RCC 7860 (cell line): Measurements from ENCODE around the gene COQ8B.

ENCODE experiments used
- DNase-seq: peaks from one replicate; pipeline ENCODE4 v3.0.0-alpha.2; 2015; ENCODE audit warnings: low spot score
- FAIRE-seq: peaks from 2 replicates; lab custom pipeline; 2012; peaks lifted over from hg19 to GRCh38; lab: Jason Lieb, UNC

COQ8B gene

DNA sequence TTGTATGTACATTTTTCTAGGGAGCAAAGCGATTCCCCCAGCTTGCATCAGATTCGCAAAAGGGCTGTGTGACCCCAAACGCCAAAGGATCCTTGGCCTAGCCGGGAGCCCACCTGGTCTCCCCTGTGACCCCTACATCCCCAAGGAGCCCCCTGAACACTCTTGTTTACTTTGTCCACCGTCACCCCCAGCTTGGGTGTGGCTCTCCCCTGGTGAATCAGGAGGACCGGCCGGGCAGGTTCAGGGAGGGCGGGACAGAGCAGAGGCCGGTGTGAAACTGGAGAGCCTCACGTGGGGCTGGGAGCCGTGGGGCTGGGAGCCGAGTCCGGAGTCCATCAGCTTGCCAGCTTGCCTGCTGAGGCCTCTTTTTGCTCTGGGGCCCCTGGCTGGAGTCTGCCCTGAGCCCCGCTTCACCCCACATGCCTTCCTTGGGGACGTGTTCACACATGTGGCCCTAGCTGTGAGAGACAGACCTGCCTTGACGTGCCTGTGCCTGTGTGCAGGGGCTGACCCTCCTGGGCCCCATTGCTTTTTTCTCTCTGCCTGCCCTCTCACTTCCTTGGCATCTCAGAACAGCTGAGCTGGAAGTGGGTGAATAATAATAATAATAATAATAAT lies 2.2 kb upstream of the COQ8B start:
- FAIRE-seq: no peak
- DNase-seq: peak; percentile 3

DNA sequence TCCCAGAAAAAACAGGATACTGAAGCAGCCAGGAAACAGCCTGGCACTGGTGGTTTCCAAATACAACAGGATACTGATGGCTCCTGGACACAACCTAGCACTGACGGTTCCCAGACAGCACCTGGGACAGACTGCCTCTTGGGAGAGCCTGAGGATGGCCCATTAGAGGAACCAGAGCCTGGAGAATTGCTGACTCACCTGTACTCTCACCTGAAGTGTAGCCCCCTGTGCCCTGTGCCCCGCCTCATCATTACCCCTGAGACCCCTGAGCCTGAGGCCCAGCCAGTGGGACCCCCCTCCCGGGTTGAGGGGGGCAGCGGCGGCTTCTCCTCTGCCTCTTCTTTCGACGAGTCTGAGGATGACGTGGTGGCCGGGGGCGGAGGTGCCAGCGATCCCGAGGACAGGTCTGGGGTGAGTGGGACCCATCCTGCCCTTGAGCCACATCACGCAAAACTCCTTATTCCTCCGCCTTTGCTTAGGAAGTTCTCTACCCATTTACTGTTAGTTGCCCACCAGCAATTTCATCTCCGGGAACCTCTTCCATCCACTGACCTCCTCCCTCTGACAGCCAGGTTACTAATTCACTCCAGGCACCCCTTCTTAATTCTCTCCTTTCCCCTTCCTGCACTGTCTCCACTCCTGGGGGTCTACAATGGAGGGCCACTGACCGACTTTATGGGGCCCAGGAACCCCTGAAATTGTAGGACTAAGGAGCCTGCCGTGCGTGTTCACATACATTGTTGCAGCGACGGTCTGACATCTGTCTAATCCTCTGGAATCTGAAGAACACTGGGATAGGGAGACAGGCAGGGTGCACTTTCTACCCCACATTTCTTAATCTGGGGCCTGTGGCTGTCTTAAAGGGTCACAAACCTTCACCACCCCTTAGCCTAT lies 1.4 kb upstream of the COQ8B start:
- peak; percentile 5 for DNase-seq
- FAIRE-seq: no peak

DNA sequence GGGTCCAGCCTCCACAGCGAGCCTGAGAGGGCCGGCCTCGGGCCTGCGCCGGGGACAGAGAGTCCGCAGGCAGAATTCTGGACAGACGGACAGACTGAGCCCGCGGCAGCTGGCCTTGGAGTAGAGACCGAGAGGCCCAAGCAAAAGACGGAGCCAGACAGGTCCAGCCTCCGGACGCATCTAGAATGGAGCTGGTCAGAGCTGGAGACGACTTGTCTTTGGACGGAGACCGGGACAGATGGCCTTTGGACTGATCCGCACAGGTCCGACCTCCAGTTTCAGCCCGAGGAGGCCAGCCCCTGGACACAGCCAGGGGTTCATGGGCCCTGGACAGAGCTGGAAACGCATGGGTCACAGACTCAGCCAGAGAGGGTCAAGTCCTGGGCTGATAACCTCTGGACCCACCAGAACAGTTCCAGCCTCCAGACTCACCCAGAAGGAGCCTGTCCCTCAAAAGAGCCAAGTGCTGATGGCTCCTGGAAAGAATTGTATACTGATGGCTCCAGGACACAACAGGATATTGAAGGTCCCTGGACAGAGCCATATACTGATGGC lies 716 bp upstream of the COQ8B start:
- FAIRE-seq: no peak

DNA sequence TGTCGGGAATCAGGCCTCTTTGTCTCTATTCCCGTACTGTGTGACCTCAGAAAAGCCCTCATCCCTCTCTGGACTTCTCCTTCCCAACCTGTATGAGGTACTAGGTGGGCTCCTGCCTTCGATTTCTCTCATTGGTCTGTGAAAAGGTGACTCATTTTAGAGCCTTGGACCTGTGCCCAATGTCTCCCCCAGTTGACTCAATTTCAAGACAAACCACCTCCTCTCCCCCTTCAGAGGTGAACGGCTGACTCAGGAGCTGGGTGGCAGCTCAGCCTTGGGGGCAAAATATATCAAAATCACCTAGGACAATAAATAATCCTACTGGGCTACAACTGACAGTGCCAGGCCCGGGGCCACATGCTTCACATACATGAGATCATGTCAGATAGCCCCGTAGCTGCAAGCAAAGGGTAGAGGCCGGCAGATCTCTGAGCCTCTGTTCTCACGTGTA lies 630 bp downstream of the COQ8B start:
- FAIRE-seq (no peak), DNase-seq (peak; percentile 92)

More for the DNA sequence above, 716 bp upstream of the COQ8B start:
- no peak for DNase-seq

DNA sequence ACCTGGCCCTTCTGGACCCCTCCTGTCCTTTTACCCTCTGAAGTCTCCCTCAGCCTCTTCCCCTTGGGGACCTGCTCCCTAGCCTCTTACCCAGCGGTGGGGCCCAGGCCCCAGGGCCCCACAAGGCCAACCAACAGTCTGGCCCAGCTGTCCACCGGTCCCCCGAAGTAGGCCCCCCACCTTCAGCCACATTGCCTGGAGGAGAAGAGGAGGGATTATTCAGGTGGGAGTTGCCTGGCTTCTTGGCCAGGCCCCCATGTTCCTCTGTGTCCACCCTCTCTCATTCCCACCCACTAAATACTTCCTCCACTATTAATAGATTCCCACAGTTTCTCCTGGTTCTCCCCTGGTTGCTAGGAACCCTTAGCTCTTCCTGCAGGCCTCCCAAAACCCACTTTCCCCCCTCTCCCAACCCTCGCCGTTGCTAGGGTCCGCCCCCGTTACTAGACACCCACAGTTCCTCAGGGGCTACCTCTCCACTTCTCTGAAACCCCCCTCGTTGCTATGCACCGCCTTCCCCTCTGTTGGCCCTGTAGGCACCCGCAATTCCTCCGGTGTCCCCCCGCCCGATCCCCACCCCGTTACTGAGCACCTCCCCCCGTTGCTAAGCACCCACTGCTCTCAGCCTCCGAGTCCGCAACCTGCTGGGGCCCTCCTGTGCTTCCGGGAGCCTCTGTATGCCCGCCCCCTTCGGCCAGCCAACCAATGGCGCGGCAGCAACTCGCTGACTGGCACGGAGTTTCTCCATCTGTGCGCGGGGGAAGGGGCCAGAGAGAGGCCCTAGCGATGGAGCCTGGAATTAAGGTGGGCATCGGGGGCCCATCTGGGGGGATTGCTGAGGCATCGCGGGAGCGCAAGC lies 2.0 kb downstream of the COQ8B start:
- DNase-seq (peak; percentile 80), FAIRE-seq (no peak)

DNA sequence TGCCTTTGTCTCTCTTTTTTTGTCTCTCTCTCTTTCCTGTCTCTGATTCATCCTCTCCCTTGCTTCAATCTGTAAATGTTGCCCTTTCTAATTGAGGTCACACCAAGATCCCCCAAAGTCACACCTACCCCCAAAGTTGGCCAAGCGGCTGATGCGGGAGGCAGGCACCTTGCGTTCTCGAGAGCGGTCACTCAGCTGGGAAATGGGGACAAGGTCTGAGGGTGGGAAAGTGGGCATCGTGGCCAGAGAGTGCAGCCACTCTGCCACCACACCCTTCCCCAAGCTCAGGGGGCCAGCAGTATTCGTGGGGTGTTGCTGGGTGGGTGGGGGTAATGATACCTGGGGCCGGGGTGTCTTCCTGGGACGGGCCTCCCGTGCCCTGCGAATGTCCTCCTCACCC lies 2.7 kb downstream of the COQ8B start:
- no peak for DNase-seq
- FAIRE-seq: no peak

DNA sequence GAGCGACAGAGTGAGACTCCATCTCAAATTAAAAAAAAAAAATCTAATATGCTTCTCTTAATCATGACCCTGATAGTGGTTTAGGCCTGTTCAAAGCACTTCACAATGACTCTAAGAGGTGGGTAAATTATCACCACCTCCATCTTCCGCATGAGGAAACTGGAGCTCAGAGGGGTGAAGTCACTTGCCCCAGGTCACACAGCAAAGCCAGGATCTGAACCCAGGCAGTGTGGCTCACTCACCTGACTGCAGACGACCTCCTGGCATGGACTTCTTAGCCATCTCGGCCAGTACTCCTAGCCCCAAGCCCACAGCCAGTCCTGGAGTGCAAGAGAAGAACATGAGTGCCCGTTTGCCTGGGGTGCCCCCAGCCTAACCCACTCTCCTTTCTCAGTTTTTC lies 6.9 kb downstream of the COQ8B start:
- DNase-seq: no peak
- FAIRE-seq: no peak

DNA sequence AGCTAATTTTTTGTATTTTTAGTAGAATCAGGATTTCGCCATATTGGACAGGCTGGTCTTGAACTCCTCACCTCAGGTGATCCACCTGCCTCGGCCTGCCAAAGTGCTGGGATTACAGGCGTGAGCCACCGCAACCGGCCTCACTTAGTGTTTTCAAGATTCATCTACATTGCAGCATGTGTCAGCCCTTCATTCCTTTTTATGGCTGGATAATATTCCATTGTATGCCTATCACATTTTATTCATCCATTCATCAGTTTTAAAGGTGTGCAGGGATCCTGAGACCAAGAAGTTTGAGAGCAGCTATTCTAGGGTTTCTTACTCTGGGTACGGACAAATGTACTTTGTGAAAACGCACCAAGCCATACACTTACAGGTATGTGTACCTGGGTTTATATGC lies 9.1 kb downstream of the COQ8B start:
- FAIRE-seq: no peak
- DNase-seq: no peak

DNA sequence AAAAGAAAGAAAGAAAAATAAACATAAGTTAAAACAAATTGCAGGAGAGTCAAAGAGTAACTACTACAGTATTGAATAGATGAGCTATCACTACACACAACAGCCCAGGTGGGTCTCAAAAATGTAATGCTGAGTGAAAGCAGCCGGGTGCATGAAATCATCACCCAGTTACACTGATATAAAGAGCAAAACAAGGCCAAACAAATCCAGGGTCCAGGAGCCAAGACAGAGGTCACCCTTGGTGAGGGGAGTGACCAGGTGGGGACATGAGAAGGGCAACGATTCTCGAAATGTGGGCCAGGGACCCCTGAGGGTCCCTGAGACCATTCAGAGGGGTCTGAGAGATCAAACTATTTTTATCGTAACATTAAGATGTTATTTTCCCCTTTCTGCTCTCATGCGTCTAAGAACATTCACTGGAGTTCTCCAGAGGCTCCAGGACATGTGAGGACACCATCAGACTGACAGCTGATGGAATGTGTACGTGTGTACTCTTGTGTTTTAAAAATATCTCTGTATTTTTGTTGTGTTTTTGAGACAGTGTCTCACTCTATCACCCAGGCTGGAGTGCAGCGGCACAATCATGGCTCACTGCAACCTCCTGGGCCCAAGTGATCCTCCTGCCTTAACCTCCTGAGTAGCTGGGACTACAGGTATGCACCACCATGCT lies 10.6 kb downstream of the COQ8B start:
- FAIRE-seq (no peak), DNase-seq (no peak)

DNA sequence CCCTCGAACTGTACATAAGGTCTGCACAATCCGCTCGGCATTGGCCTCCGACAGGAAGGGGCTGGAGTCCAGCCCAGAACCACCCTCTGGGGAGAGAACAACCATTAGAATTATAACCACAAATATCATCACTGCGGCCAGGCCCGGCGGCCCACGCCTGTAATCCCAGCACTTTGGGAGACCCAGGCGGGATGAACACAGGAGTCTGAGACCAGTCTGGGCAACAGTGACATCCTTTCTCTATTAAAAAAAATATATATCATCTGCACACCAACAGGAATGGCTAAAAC lies 11.4 kb downstream of the COQ8B start:
- DNase-seq (no peak), FAIRE-seq (no peak)

DNA sequence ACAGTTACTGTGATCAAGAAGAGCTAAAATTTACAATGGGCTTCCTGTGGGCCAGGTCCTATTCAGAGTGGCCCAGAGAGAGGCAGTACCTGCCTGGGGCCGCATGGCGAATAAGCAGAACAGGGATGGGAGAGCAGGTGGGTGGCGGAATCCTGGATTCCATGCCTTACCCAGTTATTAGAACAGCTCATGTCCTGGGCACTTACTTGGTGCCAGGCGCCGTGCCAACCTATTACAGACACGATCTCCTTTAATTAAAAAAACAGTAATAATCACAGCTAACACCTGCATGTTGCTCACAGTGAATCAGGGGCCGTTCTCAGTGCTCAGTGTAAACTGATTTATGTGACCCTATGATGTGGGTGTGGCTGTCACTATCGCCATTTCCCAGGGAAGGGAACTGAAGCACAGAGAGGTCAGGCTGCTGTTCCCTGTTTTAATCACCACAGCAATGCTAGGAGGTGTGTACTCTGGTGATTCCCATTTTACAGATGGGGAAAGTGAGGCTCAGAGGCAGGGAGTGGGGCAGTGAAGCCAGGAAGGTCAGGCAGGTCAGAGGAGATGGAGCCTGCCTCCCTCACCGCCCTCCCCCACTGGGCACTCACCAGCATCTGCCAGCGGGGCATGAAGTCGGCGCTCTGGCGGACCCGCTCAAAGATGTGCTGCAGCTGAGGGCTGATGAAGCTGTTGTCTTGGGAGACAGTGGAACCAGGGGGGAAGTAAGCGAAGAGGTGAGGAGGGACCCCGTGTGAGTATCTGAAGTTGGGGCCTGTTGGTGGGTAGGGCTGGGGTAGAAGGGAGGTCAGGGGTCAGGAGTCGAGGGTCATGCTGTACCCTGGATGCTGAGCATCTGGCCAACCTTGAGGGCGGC lies 12.0 kb downstream of the COQ8B start:
- no peak for DNase-seq
- FAIRE-seq: no peak

DNA sequence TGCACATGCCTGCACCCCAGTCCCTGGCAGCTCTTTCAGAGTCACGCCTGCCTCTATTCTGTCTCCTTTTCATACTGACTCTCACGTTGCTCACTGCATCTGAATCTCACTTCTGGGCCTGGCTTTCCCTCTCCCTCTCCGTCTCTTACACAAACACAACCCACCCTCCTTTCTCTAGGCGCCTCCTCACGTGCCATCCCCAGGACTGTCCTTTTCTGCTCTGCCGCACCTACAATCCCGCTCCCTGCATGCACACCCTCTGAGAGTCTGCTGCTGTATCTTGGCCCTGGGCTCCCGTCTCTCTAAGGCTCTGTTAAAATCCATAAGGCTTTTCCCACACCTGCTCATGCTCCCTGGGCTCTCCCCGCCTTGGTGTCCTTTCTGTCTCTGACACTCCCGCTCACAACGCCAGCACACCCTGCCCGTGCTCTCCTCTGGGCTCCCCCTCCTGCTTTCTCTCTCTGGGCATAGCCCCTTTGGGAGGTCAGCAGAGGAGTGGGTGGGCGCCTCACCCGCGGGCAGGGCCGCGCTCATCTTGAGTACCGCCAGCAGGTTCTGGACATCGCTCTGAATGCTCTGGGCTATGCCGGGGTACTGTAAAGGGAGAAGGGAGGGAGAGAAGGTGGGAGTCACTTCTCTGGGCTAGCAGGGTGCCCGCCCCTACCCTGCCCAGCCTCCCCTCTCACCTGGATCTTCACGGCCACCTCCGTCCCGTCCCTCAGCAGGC lies 13.5 kb downstream of the COQ8B start:
- DNase-seq (no peak), FAIRE-seq (no peak)

DNA sequence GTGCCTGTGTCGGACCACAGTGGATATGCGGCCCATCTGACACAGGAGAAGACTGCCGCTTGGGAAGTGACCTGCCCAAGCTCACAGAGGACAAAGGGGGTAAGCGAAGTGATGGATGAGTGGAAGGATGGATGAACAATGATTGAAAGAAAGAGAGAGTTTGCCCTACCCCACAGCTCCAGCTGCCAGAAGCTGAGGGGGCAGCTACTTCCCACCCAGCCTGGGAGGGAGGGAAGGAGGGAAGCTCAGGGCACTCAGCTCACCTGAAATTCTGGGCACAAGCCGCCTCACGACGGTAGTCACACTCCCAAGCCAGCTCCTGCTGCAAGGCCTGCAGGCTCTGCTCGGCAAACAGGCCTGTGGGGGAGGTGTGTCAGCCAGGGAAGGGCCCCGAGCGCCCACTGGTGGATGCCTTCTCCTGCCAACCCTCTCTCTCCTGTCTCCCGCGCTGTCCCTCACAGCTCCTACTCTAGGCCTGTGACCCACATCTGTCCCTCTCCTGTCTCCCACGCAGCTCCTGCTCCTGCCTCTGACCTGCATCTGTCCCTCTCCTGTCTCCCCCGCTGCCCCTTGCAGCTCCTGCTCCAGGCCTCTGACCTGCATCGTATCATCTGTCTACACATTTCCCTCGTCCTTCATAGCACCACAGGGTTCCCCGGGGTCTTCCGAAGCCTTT lies 14.2 kb downstream of the COQ8B start:
- FAIRE-seq: no peak
- no peak for DNase-seq

DNA sequence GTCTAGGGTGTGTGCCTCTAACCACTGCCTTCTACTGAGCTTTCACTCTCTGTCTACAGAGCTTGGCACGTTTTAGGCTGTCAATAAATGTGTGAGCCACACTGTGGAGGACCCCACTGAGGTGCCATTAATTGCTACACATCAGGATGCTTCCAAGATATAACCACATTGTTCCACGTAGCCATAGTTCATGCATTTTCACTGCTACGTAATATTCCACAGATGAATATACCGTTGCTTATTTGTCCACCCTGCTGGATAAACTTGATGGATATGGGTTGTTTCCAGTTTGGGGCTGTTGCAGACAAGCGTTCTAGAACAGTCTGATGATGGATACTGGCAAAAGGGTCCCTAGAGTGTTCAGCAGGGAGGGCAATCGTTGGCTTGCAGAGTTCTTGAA lies 14.9 kb downstream of the COQ8B start:
- FAIRE-seq (no peak), DNase-seq (no peak)

DNA sequence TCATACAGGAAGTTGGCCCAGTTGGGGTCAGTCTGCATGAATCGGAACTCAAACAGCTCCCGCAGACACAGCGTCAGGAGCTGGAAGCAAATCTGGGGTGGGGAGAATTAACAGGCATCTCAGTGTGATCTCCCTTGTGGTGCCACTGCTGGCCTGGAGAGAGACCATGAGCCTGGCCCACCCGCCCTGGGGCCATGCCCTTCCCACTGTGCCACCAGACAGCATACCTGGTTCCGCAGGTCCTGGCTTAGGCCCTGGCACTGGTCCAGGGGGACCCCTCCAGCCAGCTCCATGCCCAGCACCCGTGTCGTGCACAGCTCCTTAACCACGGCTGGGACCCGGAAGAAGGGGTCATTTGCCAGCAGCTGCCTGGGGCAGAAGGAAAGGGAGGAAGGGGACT lies 16.6 kb downstream of the COQ8B start:
- DNase-seq: no peak
- FAIRE-seq: no peak

DNA sequence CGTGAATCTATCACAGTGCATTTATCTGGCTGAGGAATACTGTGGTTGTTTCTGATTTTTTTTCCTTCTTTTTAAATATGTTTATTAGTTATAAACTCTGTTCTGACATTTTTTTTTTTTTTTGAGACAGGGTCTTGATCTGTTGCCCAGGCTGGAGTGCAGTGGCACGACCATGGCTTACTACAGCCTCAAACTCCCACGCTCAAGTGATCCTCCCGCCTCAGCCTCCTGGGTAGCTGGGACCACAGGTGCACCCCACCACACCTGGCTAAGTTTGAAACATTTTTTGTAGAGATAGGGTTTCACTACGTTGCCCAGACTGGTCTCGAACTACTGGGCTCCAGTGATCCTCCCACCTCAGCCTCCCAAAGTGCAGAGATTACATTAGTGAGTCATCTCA lies 19.7 kb downstream of the COQ8B start:
- DNase-seq: no peak
- no peak for FAIRE-seq

DNA sequence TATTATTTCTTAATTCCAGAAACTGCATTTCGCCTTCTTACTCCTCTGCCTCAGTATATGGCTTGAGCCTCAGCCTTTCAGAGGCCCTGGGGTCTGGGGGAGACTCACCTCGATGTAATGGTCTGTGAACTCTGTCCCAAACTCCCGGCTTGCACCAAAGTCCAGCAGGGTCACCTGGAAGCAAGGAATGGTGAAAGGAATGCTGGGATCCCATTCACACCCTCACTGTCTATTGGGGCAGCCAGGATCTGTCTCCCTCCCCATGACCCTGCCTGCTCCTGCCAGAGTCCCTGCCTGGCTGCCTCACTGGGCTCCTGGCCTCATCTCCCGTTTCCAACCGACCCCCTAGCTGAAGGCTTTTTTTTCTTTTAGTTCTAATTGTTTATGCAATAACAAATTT lies 20.8 kb downstream of the COQ8B start:
- DNase-seq (no peak), FAIRE-seq (no peak)

DNA sequence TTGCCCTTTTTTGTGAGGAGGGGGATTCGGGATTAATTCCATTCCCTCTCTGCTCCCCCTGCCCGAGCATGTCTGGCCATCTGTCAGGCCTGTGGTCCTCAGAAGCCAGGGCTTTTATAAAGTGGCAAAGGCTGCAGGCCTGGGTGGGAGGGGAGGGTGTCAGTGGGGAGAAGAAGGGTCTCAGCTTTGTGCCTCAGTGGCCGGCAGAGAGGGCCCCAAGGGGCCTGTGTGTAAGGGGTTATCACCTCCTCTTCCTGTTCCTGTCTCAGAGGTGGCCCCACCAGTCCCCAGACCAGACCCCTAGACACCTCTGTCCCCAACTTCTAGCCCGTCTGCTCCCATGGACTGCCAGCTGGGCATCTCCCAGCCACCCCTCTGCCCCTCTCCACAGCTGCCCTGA lies 22.8 kb downstream of the COQ8B start:
- FAIRE-seq (no peak), DNase-seq (no peak)
